HepG2 (cell line): ENCODE measurements around the gene H6PD. TPM values are rescaled to one million over a fixed set of nuclear protein-coding genes. Genes with fewer than 3 reads are reported as not detected.
A peak's percentile ranks its signal among the peaks of the same experiment; 100 is the strongest.

Source experiments
- ATAC-seq: fragments of 200-7000 bp; cut with Tn5 transposase; 3 replicates; pipeline ENCODE4 v1.9.1; 2020; ENCODE audit warnings: mild to moderate bottlenecking, moderate library complexity
- BruUV-seq: library from RNA; stranded (reverse); fragments of 400-500 nt; replicated peaks from 2 replicates; lab custom pipeline; 2021; lab: Mats Ljungman, UMichigan
- CTCF ChIA-PET: fragments of 300-600 bp; formaldehyde crosslinking; extraction: SDS; loops from one replicate; lab custom pipeline; 2021; ENCODE audit warnings: low total read pairs, inconsistent platforms, low intra/inter-chr PET ratio; lab: Yijun Ruan, JAX
- POLR2A ChIA-PET: fragments of 350-600 bp; sonication (Branson Sonifier 250); formaldehyde crosslinking; loops from one replicate; lab custom pipeline; 2020; ENCODE audit warnings: antibody characterized with exemption, inconsistent platforms; lab: Yijun Ruan, JAX
- DNase-seq: peaks from one replicate; pipeline ENCODE4 v3.0.0-alpha.2; 2015; ENCODE audit warnings: low spot score
- FAIRE-seq: peaks from 3 replicates; lab custom pipeline; 2011; peaks lifted over from hg19 to GRCh38; lab: Jason Lieb, UNC
- H2AFZ ChIP-seq: one replicate; pipeline ENCODE4 v1.6.1; 2011; ENCODE audit warnings: low read length, inconsistent platforms
- H3K27ac ChIP-seq: fragments of 300-600 bp; 3 replicates; pipeline ENCODE4 v1.8.0; 2011; ENCODE audit warnings: mixed run types, mild to moderate bottlenecking, mixed read lengths, low read length, inconsistent platforms; ENCODE audit not compliant: insufficient read depth; ENCODE audit errors: extremely low read length
- H3K27me3 ChIP-seq, 2 experiments: fragments of 200-600 bp in 1 of 2; 2 replicates in 1 of 2; 3 replicates in 1 of 2; pipeline versions ENCODE4 v1.6.0 to v1.8.0; 2011; ENCODE audit warnings: low read length in 2 of 2, mild to moderate bottlenecking in 2 of 2, moderate library complexity in 2 of 2, inconsistent platforms in 1 of 2; ENCODE audit not compliant: insufficient read depth in 2 of 2, control insufficient read depth in 1 of 2
- H3K36me3 ChIP-seq, 2 experiments: fragments of 200-600 bp in 1 of 2; replicated peaks in 1 of 2; 2 replicates in 1 of 2; 3 replicates in 1 of 2; pipeline versions ENCODE4 v1.5.1 to v1.8.0; 2011; ENCODE audit warnings: low read length in 2 of 2, inconsistent platforms in 1 of 2; ENCODE audit not compliant: insufficient read depth in 2 of 2, control insufficient read depth in 1 of 2
- H3K4me1 ChIP-seq: 2 replicates; pipeline ENCODE4 v1.5.1; 2012; ENCODE audit warnings: low read length, inconsistent platforms; ENCODE audit not compliant: insufficient read depth
- H3K4me2 ChIP-seq: 2 replicates; pipeline ENCODE4 v1.6.0; 2011; ENCODE audit warnings: low read depth, low read length, inconsistent platforms
- H3K4me3 ChIP-seq, 3 experiments: fragments of 200-600 bp in 1 of 3; sonication (generic), shearing (Covaris generic) in 1 of 3; replicated peaks in 1 of 3; 2 replicates each; pipeline ENCODE4 v1.5.1; 2011 to 2016; ENCODE audit warnings: low read length in 3 of 3, inconsistent platforms in 2 of 3, low read depth in 2 of 3, mild to moderate bottlenecking in 2 of 3, control low read depth in 1 of 3, mixed read lengths in 1 of 3; ENCODE audit not compliant: insufficient read depth in 1 of 3
- H3K79me2 ChIP-seq: one replicate; pipeline ENCODE4 v1.6.1; 2011; ENCODE audit warnings: low read length, inconsistent platforms; ENCODE audit not compliant: insufficient read depth
- H3K9ac ChIP-seq: 2 replicates; pipeline ENCODE4 v1.6.0; 2011; ENCODE audit warnings: mild to moderate bottlenecking, low read depth, low read length, inconsistent platforms; ENCODE audit not compliant: insufficient read depth
- H3K9me3 ChIP-seq: 2 replicates; pipeline ENCODE4 v1.5.1; 2012; ENCODE audit warnings: mild to moderate bottlenecking, low read length
- H4K20me1 ChIP-seq: 2 replicates; pipeline ENCODE4 v1.6.0; 2011; ENCODE audit warnings: inconsistent platforms, mild to moderate bottlenecking, low read length, moderate library complexity; ENCODE audit not compliant: insufficient read depth
- ATF1 ChIP-seq: IDR thresholded peaks from 2 replicates; pipeline ENCODE4 v1.6.1; 2016; ENCODE audit warnings: mild to moderate bottlenecking, control low read depth
- CC2D1A ChIP-seq: sonication (generic); formaldehyde crosslinking; IDR thresholded peaks from 2 replicates; pipeline ENCODE4 v1.8.1; 2023; ENCODE audit warnings: mild to moderate bottlenecking, missing genetic modification reagents
- E2F5 ChIP-seq: sonication (generic); formaldehyde crosslinking; conservative IDR thresholded peaks from 2 replicates; pipeline ENCODE4 v1.4.0; 2020; ENCODE audit warnings: missing genetic modification reagents
- EP300 ChIP-seq, 3 experiments: sonication (generic) in 1 of 3; formaldehyde crosslinking in 1 of 3; IDR thresholded peaks; 2 replicates each; pipeline versions ENCODE4 v1.5.1 to v1.6.1; 2011 to 2020; ENCODE audit warnings: low read depth in 2 of 3, low read length in 2 of 3, borderline replicate concordance in 1 of 3, improper control_type of control experiment in 1 of 3, mild to moderate bottlenecking in 1 of 3, missing genetic modification reagents in 1 of 3, moderate library complexity in 1 of 3
- JUNB ChIP-seq: sonication (generic); formaldehyde crosslinking; IDR thresholded peaks from 2 replicates; pipeline ENCODE4 v1.8.0; 2022; ENCODE audit warnings: missing genetic modification reagents, mild to moderate bottlenecking, borderline replicate concordance
- NR2F6 ChIP-seq, 2 experiments: IDR thresholded peaks; 2 replicates each; pipeline ENCODE4 v1.6.1; 2016; ENCODE audit warnings: antibody characterized with exemption in 1 of 2, mild to moderate bottlenecking in 1 of 2
- PATZ1 ChIP-seq: sonication (generic); formaldehyde crosslinking; IDR thresholded peaks from 2 replicates; pipeline ENCODE4 v1.4.0; 2020; ENCODE audit warnings: missing genetic modification reagents
- PHF20 ChIP-seq: sonication (generic); formaldehyde crosslinking; IDR thresholded peaks from 2 replicates; pipeline ENCODE4 v1.5.0; 2020; ENCODE audit warnings: mild to moderate bottlenecking, missing genetic modification reagents
- POLR2G ChIP-seq: fragments of 200-400 bp; formaldehyde crosslinking; IDR thresholded peaks from 2 replicates; pipeline ENCODE4 v1.6.1; 2018; ENCODE audit warnings: mild to moderate bottlenecking, low read depth, low read length, moderate library complexity
- PRDM15 ChIP-seq: sonication (generic); formaldehyde crosslinking; IDR thresholded peaks from 2 replicates; pipeline ENCODE4 v1.4.0; 2020; ENCODE audit warnings: missing genetic modification reagents
- ZMYM3 ChIP-seq: sonication (generic); formaldehyde crosslinking; IDR thresholded peaks from 2 replicates; pipeline ENCODE4 v1.5.1; 2020; ENCODE audit warnings: mild to moderate bottlenecking, missing genetic modification reagents
- ZNF234 ChIP-seq: sonication (generic); formaldehyde crosslinking; conservative IDR thresholded peaks from 2 replicates; pipeline ENCODE4 v1.5.1; 2020; ENCODE audit warnings: mild to moderate bottlenecking, missing genetic modification reagents
- WGBS: methylation state at CpG from one replicate; pipeline ENCODE4 v1.1.6; 2017; ENCODE audit warnings: low lambda C conversion rate; 5-methylcytosine and 5-hydroxymethylcytosine counted together
- in situ Hi-C: cut with HindIII; loops from 2 replicates; pipeline ENCODE4 v1.10.0; 2017; ENCODE audit warnings: low pct_unique_long_range_greater_than_20kb; ENCODE audit not compliant: extremely low pct_ligation_motif_present
- intact Hi-C: fragments of 100-400 bp; cut with micrococcal nuclease; formaldehyde crosslinking; loops from one replicate; pipeline ENCODE4 v1.10.0; 2022; ENCODE audit not compliant: unreplicated experiment
- polyA plus RNA-seq, 8 experiments: library from polyadenylated mRNA; depleted of rRNA in 3 of 8; stranded (reverse) in 7 of 8; unstranded in 1 of 8; fragments of >200 nt; fragmentation: Illumina TruSeq in 4 of 8; extraction: Trizol in 4 of 8; gene quantifications; 2 replicates each; pipeline versions ENCODE4 v1.2.1 to v1.2.3, GENCODE V29; 2011 to 2016; ENCODE audit warnings: low read depth in 4 of 8, missing spikeins in 1 of 8, mixed read lengths in 1 of 8; ENCODE audit not compliant: insufficient read depth in 1 of 8
- total RNA-seq, 5 experiments: library from RNA; depleted of rRNA; stranded (reverse); fragments of >200 nt; fragmentation: Illumina TruSeq; extraction: Trizol; gene quantifications; 2 replicates each; pipeline ENCODE4 v1.2.3, GENCODE V29; 2016; ENCODE audit warnings: low read depth in 1 of 5

The H6PD gene
- total and polyA plus RNA-seq, 2 of the 13 experiments (the other 11 are each of a cell fraction or from before 2014, with no cell fraction given): 9.3 to 14.1 TPM

- no peak for TF ChIP-seq ATF1
- no peak for TF ChIP-seq CC2D1A (CRISPR knock-in tag)
- peak; percentile 84 for TF ChIP-seq NR2F6 (IDR thresholded peaks at IDR 0.05)
- TF ChIP-seq NR2F6 (CRISPR knock-in tag; IDR thresholded peaks at IDR 0.05): peak; percentile 93
- TF ChIP-seq PRDM15 (CRISPR knock-in tag): no peak
- TF ChIP-seq, all 625 proteins: peak for 33
Measured at GRCh38 chr1:9211291-9211811, 23.2 kb upstream of the H6PD start (continued).

GRCh38 chr1:9212735-9213134 is 21.8 kb upstream of the H6PD start:
- H3K27ac ChIP-seq: no peak overlapping the region

More at GRCh38 chr1:9212735-9213134, 21.8 kb upstream of the H6PD start:
- ChIA-PET POLR2A (no interaction called here), CTCF (no interaction called here)
- no peaks in the 10 kb centered on the region for H3K79me2 ChIP-seq
- in situ Hi-C loops (no loop called here), intact Hi-C loops (no loop called here)
- peaks cover 2 to 17% of the 10 kb centered on the region in 2 experiments; a peak in 3 of 5 replicates for H3K27me3 ChIP-seq
- no peaks in the 10 kb centered on the region for H4K20me1 ChIP-seq
- TF ChIP-seq POLR2G: no peak
- TF ChIP-seq EP300 (IDR thresholded peaks at IDR 0.05; ENCODE audit: low read depth in 2 of 2, low read length in 2 of 2): no peak
- no peak for TF ChIP-seq EP300 (CRISPR knock-in tag; IDR thresholded peaks at IDR 0.05; ENCODE audit: borderline replicate concordance)
- 0 out of 2 replicates have a peak, but pooled peaks have one; percentile 35 for TF ChIP-seq ZMYM3
- TF ChIP-seq PHF20 (CRISPR knock-in tag): no peak
- TF ChIP-seq PATZ1 (CRISPR knock-in tag): no peak
- TF ChIP-seq E2F5 (CRISPR knock-in tag): no peak
- no peak for TF ChIP-seq ZNF234 (CRISPR knock-in tag)
- no peak for TF ChIP-seq JUNB
- H3K4me3 ChIP-seq: no peak overlapping the region
- no peaks in the 10 kb centered on the region for H3K9me3 ChIP-seq
- no peak overlapping the region for H3K9ac ChIP-seq
- no TSS peak for BruUV-seq
- FAIRE-seq: no peak
- DNase-seq: no peak
- no peaks in the 10 kb centered on the region for H3K36me3 ChIP-seq
- WGBS: 42% methylated on average over 3 of the region's 3 CpGs
- H2AFZ ChIP-seq: no peak overlapping the region
- ATAC-seq: no peak
- H3K4me2 ChIP-seq: no peak overlapping the region
- H3K4me1 ChIP-seq: peaks cover 33% of the 10 kb centered on the region
